ENCODE measurements around the gene PNMA8C.
"Not testable (repeated sequence)": the region's sequence is repeated elsewhere in the genome, so short reads cannot be mapped to it uniquely, and the experiment has no call there.

PNMA8C gene

GRCh38 chr19:46383846-46384245 is 44.9 kb downstream of the PNMA8C start:
- TF ChIP-seq ZNF274 (IDR thresholded peaks at IDR 0.05; ENCODE audit: low read depth, low read length), result no peak
- H3K4me3 ChIP-seq (ENCODE audit: low read length), result no peak overlapping the region

DNA sequence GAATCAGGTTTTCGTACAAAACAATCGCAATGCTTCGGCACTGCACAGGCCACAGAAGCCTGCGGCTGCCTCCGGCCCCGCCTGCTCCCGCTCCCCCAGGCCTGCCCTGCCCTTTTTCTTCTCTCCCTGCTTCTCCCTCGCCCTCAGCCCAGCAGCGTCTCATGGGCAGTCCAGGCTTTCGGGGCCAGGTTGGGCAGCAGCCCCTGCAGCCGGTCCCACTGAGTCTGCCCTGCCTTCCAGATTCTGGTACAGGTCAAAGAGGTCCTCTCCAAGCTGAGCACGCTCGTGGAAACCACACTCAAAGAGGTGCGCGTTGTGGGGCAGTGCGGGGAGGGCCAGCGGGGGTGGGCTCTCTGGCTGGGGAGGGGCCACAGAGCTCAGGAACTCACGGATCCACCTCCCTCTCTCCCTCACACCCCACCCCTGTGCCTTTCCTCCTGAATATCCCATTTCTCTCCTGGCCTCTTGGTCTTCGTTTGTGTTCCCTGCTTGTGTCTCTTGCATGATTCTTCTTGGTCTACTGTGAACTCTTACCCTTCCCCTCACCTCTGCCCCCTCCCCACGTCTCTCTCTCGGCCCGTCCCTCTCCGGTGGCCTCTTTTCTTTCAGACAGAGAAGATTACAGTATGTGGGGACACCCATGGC is 45.4 kb downstream of the PNMA8C start:
- H3K4me3 ChIP-seq (ENCODE audit: low read length), result no peak overlapping the region
- TF ChIP-seq ZNF274 (IDR thresholded peaks at IDR 0.05; ENCODE audit: low read depth, low read length), result no peak

GRCh38 chr19:46381756-46382345 is 46.9 kb downstream of the PNMA8C start:
- H3K4me3 ChIP-seq (ENCODE audit: low read length), result no peak overlapping the region
- no peak for TF ChIP-seq ZNF274 (IDR thresholded peaks at IDR 0.05; ENCODE audit: low read depth, low read length)

- no peak for TF ChIP-seq ZNF274 (IDR thresholded peaks at IDR 0.05; ENCODE audit: low read depth, low read length)
- H3K4me3 ChIP-seq (ENCODE audit: low read length), result no peak overlapping the region
These were observed 47.4 kb downstream of the PNMA8C start for GRCh38 chr19:46381346-46381745.

DNA sequence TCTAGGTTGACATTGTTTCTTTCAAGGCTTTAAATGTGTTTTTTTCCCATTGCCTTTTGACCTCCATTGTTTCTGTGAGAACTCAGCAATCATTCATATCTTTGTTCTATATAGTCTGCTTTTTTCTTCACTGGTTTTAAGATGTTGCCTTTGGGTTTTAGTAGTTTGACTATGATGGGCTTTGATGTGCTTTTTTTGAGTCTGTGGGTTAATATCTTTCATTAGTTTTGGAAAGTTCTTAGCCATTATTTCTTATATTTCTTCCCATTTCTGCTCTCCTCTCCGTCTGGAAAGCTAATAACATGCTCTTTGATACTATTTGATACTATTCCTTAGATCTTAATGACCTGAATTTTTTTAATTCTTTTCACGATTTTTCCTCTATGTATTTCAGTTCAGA is 48.0 kb downstream of the PNMA8C start:
- no peak for TF ChIP-seq ZNF274 (IDR thresholded peaks at IDR 0.05; ENCODE audit: low read depth, low read length)
- H3K4me3 ChIP-seq (ENCODE audit: low read length), result no peak overlapping the region

GRCh38 chr19:46378268-46378667 is 50.5 kb downstream of the PNMA8C start:
- TF ChIP-seq ZNF274 (IDR thresholded peaks at IDR 0.05; ENCODE audit: low read depth, low read length), result no peak
- H3K4me3 ChIP-seq (ENCODE audit: low read length), result no peak overlapping the region

DNA sequence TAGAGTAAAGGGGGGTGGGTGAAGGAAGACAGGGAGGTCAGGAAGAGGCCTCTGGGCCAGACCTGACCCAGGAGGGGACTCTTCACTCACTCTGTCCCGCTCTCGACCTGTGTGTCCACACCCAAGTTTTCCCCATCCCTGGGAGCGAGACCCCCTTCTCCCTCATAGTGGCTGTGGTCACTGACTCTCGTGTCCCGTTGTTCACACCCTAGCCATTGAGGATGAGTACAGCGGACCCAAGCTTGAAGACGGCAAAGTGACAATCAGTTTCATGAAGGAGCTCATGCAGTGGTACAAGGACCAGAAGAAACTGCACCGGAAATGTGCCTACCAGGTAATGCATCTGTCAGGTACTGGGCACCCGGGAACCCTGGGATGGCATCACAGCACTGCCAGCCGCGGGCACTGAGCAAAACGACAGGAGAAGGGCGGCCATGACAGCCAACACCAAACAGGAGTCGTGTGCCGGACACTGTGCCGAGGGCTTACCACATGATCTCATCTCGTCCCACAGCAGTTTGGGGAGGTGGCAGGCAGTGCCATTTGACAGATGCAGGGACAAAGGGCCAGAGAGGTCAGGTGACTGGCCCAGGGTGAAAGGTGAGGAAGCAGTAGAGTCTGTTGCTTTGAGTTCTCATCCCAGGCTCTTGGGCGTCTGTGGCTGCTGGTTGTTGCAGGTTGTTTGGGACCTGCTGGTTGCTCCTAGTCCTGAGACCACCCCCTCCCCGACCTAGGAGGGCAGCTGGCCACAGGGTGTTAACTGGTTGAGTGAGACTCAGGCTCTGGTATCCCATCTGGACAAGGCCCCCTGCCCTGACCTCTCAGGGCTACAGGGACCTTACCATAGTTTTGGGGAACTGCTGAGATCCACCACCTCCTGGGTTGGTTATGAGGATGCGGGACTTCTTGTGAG is 52.2 kb downstream of the PNMA8C start:
- no peak for TF ChIP-seq ZNF274 (IDR thresholded peaks at IDR 0.05; ENCODE audit: low read depth, low read length)

GRCh38 chr19:46375476-46376067 is 53.2 kb downstream of the PNMA8C start:
- not testable (repeated sequence) for H3K4me3 ChIP-seq (ENCODE audit: low read length)

More for the DNA sequence above, 52.2 kb downstream of the PNMA8C start:
- no peak overlapping the region for H3K4me3 ChIP-seq (ENCODE audit: low read length)

Data from GM08714 (cell line).